Embryonic facial prominence (tissue), 1 donor: ENCODE measurements around the gene APBA2.
"Not testable (repeated sequence)": the region's sequence is repeated elsewhere in the genome, so short reads cannot be mapped to it uniquely, and the experiment has no call there.

Experiments
- DNase-seq: peaks from one replicate; pipeline ENCODE4 v3.0.0-alpha.2; 2016; ENCODE audit errors: extremely low spot score

Gene APBA2

DNA sequence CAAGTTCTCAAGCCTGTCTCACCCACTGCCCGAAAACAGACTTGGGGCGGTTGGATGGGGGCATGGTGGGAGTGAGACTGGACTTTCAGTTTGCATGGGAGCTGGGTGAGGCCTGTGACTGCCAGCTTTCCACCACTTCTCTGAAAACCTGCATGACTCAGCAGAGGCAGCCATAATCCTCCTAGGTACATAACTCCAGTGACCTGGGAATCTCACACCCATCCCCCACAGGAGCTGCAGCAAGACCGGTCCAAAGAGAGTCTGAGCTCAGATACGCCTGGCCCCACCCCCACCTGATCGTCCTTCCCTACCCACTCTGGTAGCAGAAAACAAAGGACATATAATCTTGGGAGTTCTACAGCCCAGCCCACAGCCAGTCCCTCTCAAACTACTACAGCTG is 276.6 kb downstream of the APBA2 start:
- no peak for DNase-seq

DNA sequence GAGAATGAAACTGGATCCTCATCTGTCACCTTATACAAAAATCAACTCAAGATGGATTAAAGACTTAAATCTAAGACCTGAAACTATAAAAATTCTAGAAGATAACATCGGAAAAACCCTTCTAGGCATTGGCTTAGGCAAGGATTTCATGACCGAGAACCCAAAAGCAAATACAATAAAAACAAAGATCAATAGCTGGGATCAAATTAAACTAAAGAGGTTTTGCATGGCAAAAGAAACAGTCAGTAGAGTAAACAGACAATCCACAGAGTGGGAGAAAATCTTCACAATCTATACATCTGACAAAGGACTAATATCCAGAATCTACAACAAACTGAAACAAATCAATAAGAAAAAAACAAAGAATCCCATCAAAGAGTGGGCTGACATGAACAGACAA is 281.3 kb downstream of the APBA2 start:
- not testable (repeated sequence) for DNase-seq
